T-helper 17 cell (primary cell): Measurements from ENCODE around the gene ZNF319. TPM values are rescaled to one million over a fixed set of nuclear protein-coding genes. Genes with fewer than 3 reads are reported as not detected.

Experiments
- ATAC-seq: fragments of 150-1000 bp; cut with Tn5 transposase; 2 replicates; pipeline ENCODE4 v1.10.0; 2021; ENCODE audit warnings: mild to moderate bottlenecking, moderate library complexity
- DNase-seq, 3 donors: peaks; one replicate each; pipeline versions ENCODE4 v3.0.0 to v3.0.0-alpha.2; 2020 to 2021
- H3K9me3 ChIP-seq: one replicate; pipeline ENCODE4 v1.7.0; 2013; ENCODE audit warnings: low read length, mild to moderate bottlenecking; ENCODE audit not compliant: control insufficient read depth, poor library complexity, severe bottlenecking
- H3K27ac Mint-ChIP-seq: one replicate; pipeline ENCODE4 v1.8.0; 2022; ENCODE audit warnings: mild to moderate bottlenecking, moderate library complexity, mixed read lengths
- H3K27me3 Mint-ChIP-seq: one replicate; pipeline ENCODE4 v1.8.0; 2022; ENCODE audit warnings: mixed read lengths
- H3K36me3 Mint-ChIP-seq: one replicate; pipeline ENCODE4 v1.8.0; 2022; ENCODE audit warnings: low read depth, mixed read lengths
- H3K4me1 Mint-ChIP-seq: one replicate; pipeline ENCODE4 v1.8.0; 2022; ENCODE audit warnings: mild to moderate bottlenecking, mixed read lengths
- H3K4me3 Mint-ChIP-seq: one replicate; pipeline ENCODE4 v1.8.0; 2022; ENCODE audit warnings: mild to moderate bottlenecking, moderate library complexity, mixed read lengths
- total RNA-seq, 4 donors: library from RNA in 2 of 4; stranded (reverse) in 2 of 4; gene quantifications; one replicate each; pipeline ENCODE4 v1.2.3 and lab custom pipeline; 2022 to 2026

Gene ZNF319
- total RNA-seq, 2 donors from 2014 or later: 11.8 to 12.5 TPM

- no peak overlapping the region for H3K4me3 Mint-ChIP-seq
- ATAC-seq (no peak), DNase-seq (no peak)
- H3K27ac Mint-ChIP-seq: no peak overlapping the region
- H3K9me3 ChIP-seq: no peaks in the 10 kb centered on the region
- H3K36me3 Mint-ChIP-seq: no peaks in the 10 kb centered on the region
- H3K27me3 Mint-ChIP-seq: peaks cover 15% of the 10 kb centered on the region
- H3K4me1 Mint-ChIP-seq: peaks cover 2% of the 10 kb centered on the region
These were observed 47.6 kb downstream of the ZNF319 start for GRCh38 chr16:57952909-57953308.

GRCh38 chr16:57951204-57951960, 49.1 kb downstream of the ZNF319 start:
- H3K9me3 ChIP-seq: no peaks in the 10 kb centered on the region
- Mint-ChIP-seq H3K27me3 (peaks cover 15% of the 10 kb centered on the region), H3K4me3 (no peak overlapping the region), H3K4me1 (peaks cover 2% of the 10 kb centered on the region), H3K27ac (no peak overlapping the region), H3K36me3 (no peaks in the 10 kb centered on the region)
- DNase-seq (no peak), ATAC-seq (no peak)

GRCh38 chr16:57950382-57950781, 50.1 kb downstream of the ZNF319 start:
- Mint-ChIP-seq H3K36me3 (no peaks in the 10 kb centered on the region), H3K4me3 (no peak overlapping the region), H3K27ac (no peak overlapping the region), H3K4me1 (peaks cover 2% of the 10 kb centered on the region), H3K27me3 (peaks cover 15% of the 10 kb centered on the region)
- no peaks in the 10 kb centered on the region for H3K9me3 ChIP-seq
- no peak for DNase-seq
- no peak for ATAC-seq

GRCh38 chr16:57949595-57950238, 50.8 kb downstream of the ZNF319 start:
- no peak overlapping the region for H3K27ac Mint-ChIP-seq
- DNase-seq (no peak), ATAC-seq (no peak)
- H3K4me1 Mint-ChIP-seq: peaks cover 2% of the 10 kb centered on the region
- H3K27me3 Mint-ChIP-seq: peaks cover 15% of the 10 kb centered on the region
- H3K36me3 Mint-ChIP-seq: no peaks in the 10 kb centered on the region
- H3K9me3 ChIP-seq: no peaks in the 10 kb centered on the region
- no peak overlapping the region for H3K4me3 Mint-ChIP-seq

GRCh38 chr16:57949013-57949412, 51.5 kb downstream of the ZNF319 start:
- Mint-ChIP-seq H3K4me1 (peaks cover 2% of the 10 kb centered on the region), H3K27ac (no peak overlapping the region), H3K4me3 (no peak overlapping the region), H3K36me3 (no peaks in the 10 kb centered on the region), H3K27me3 (peaks cover 15% of the 10 kb centered on the region)
- ATAC-seq (no peak), DNase-seq (no peak)
- no peaks in the 10 kb centered on the region for H3K9me3 ChIP-seq

- peaks cover 15% of the 10 kb centered on the region for H3K27me3 Mint-ChIP-seq
These were observed 52.4 kb downstream of the ZNF319 start for GRCh38 chr16:57948027-57948426.

GRCh38 chr16:57947261-57947660, 53.2 kb downstream of the ZNF319 start:
- H3K36me3 Mint-ChIP-seq: no peaks in the 10 kb centered on the region
- peaks cover 15% of the 10 kb centered on the region for H3K27me3 Mint-ChIP-seq
- H3K4me1 Mint-ChIP-seq: no peaks in the 10 kb centered on the region
- no peak overlapping the region for H3K4me3 Mint-ChIP-seq
- DNase-seq (no peak), ATAC-seq (no peak)
- H3K27ac Mint-ChIP-seq: no peak overlapping the region
- no peaks in the 10 kb centered on the region for H3K9me3 ChIP-seq

More at GRCh38 chr16:57948027-57948426, 52.4 kb downstream of the ZNF319 start:
- DNase-seq: no peak
- peaks cover 2% of the 10 kb centered on the region for H3K4me1 Mint-ChIP-seq
- no peak for ATAC-seq
- H3K36me3 Mint-ChIP-seq: no peaks in the 10 kb centered on the region
- no peak overlapping the region for H3K27ac Mint-ChIP-seq
- H3K4me3 Mint-ChIP-seq: no peak overlapping the region
- no peaks in the 10 kb centered on the region for H3K9me3 ChIP-seq

GRCh38 chr16:57946181-57946801, 54.2 kb downstream of the ZNF319 start:
- Mint-ChIP-seq H3K36me3 (no peaks in the 10 kb centered on the region), H3K4me3 (no peak overlapping the region), H3K27me3 (peaks cover 11% of the 10 kb centered on the region), H3K27ac (no peak overlapping the region), H3K4me1 (no peaks in the 10 kb centered on the region)
- ATAC-seq (no peak), DNase-seq (no peak)
- no peaks in the 10 kb centered on the region for H3K9me3 ChIP-seq

GRCh38 chr16:57945740-57946138, 54.7 kb downstream of the ZNF319 start:
- H3K4me3 Mint-ChIP-seq: no peak overlapping the region
- H3K27ac Mint-ChIP-seq: no peak overlapping the region
- DNase-seq: no peak

GRCh38 chr16:57944970-57945739, 55.3 kb downstream of the ZNF319 start:
- Mint-ChIP-seq H3K36me3 (no peaks in the 10 kb centered on the region), H3K27me3 (peaks cover 4% of the 10 kb centered on the region), H3K27ac (no peak overlapping the region), H3K4me3 (no peak overlapping the region), H3K4me1 (no peaks in the 10 kb centered on the region)
- ATAC-seq (no peak), DNase-seq (no peak)
- no peaks in the 10 kb centered on the region for H3K9me3 ChIP-seq

More at GRCh38 chr16:57945740-57946138, 54.7 kb downstream of the ZNF319 start:
- Mint-ChIP-seq H3K27me3 (peaks cover 6% of the 10 kb centered on the region), H3K4me1 (no peaks in the 10 kb centered on the region), H3K36me3 (no peaks in the 10 kb centered on the region)
- no peak for ATAC-seq
- H3K9me3 ChIP-seq: no peaks in the 10 kb centered on the region

Other genes with a start within 250 kb of the ZNF319 start
- 10 to 100 TPM in 1 of 2 donors, under 1 TPM in 1; 0.70 to 15.2 TPM for gene KIFC3, start 198.2 kb downstream of the ZNF319 start, total RNA-seq
- not detected for gene CNGB1, start 29.5 kb downstream of the ZNF319 start, total RNA-seq
- gene USB1, start 735 bp upstream of the ZNF319 start, total RNA-seq: 10 to 100 TPM; 34.1 to 35.7 TPM
- 1 to 10 TPM in 1 of 2 donors, under 1 TPM in 1; 0.40 to 1.5 TPM for gene MMP15, start 25.1 kb upstream of the ZNF319 start, total RNA-seq
- gene CFAP20, start 128.7 kb upstream of the ZNF319 start, total RNA-seq: 100 to 1,000 TPM; 121 to 195 TPM
- gene CSNK2A2, start 197.4 kb upstream of the ZNF319 start, total RNA-seq: 10 to 100 TPM; 52.7 to 54.3 TPM